Urinary bladder (tissue), 4 donors: ENCODE measurements around the gene CA6. TPM values are rescaled to one million over a fixed set of nuclear protein-coding genes. Genes with fewer than 3 reads are reported as not detected.
"Not testable (repeated sequence)": the region's sequence is repeated elsewhere in the genome, so short reads cannot be mapped to it uniquely, and the experiment has no call there.

Experiments
- DNase-seq: peaks from one replicate; pipeline ENCODE4 v3.0.0-alpha.2; 2015; ENCODE audit errors: extremely low spot score
- H3K27ac ChIP-seq: one replicate; pipeline ENCODE4 v1.5.1; 2013; ENCODE audit warnings: low read depth, mild to moderate bottlenecking, moderate library complexity
- H3K36me3 ChIP-seq: one replicate; pipeline ENCODE4 v1.6.1; 2013; ENCODE audit warnings: mild to moderate bottlenecking, moderate library complexity; ENCODE audit not compliant: insufficient read depth
- H3K4me1 ChIP-seq: one replicate; pipeline ENCODE4 v1.6.1; 2013; ENCODE audit warnings: mild to moderate bottlenecking, moderate library complexity; ENCODE audit not compliant: insufficient read depth
- H3K4me3 ChIP-seq: one replicate; pipeline ENCODE4 v1.5.1; 2013; ENCODE audit warnings: low read depth, low read length
- whole genome bisulfite sequencing: extraction: QIAGEN DNeasy Blood & Tissue Kit; methylation state at CpG from one replicate; pipeline ENCODE4 v1.1.7; 2013; 5-methylcytosine and 5-hydroxymethylcytosine counted together
- polyA plus RNA-seq: library from polyadenylated mRNA; stranded (reverse); fragments of 200-250 nt; gene quantifications from one replicate; pipeline ENCODE4 v1.2.3, GENCODE V29; 2013
- total RNA-seq: library from RNA; depleted of rRNA; stranded (reverse); fragments of >200 nt; gene quantifications from one replicate; pipeline ENCODE4 v1.2.3, GENCODE V29; 2014
- donor health status: healthy with polysubstance abuse.
- donor health status: healthy.

The CA6 gene
- total RNA-seq (not detected), polyA plus RNA-seq (not detected)

GRCh38 chr1:8945568-8945967, at the start of gene CA6:
Gene CA6 (plus strand): TSS chr1:8945868. CDS start chr1:8945887, 19 bp downstream.
- 96% methylated on average over 8 of the region's 8 CpGs for WGBS
- Histone ChIP-seq H3K4me3 (no peak within 1 kb of the TSS), H3K4me1 (no peaks in the 10 kb centered on the region), H3K27ac (no peak within 1 kb of the TSS), H3K36me3 (no peaks in the 10 kb centered on the region)
- DNase-seq = no peak

- not testable (repeated sequence) for DNase-seq, H3K36me3 ChIP-seq, H3K4me1 ChIP-seq, H3K27ac ChIP-seq, H3K4me3 ChIP-seq
- 77% methylated on average over 3 of the region's 3 CpGs for WGBS
Observed at GRCh38 chr1:8896775-8897174, 48.9 kb upstream of the CA6 start.

- H3K4me3 ChIP-seq, H3K36me3 ChIP-seq, H3K27ac ChIP-seq, H3K4me1 ChIP-seq, DNase-seq: not testable (repeated sequence)
- WGBS = 83% methylated on average over 4 of the region's 4 CpGs
Observed at GRCh38 chr1:8897505-8897904, 48.2 kb upstream of the CA6 start.

GRCh38 chr1:8898418-8898817, 47.2 kb upstream of the CA6 start:
- not testable (repeated sequence) for H3K4me1 ChIP-seq, DNase-seq, H3K4me3 ChIP-seq, H3K36me3 ChIP-seq, H3K27ac ChIP-seq
- WGBS = 92% methylated on average over 5 of the region's 5 CpGs

GRCh38 chr1:8899046-8899445, 46.6 kb upstream of the CA6 start:
- Histone ChIP-seq H3K4me1 (peaks cover 1% of the 10 kb centered on the region), H3K4me3 (no peak overlapping the region), H3K36me3 (no peaks in the 10 kb centered on the region), H3K27ac (no peak overlapping the region)
- WGBS = 96% methylated on average over 7 of the region's 7 CpGs
- DNase-seq = no peak

GRCh38 chr1:8900684-8901083, 45.0 kb upstream of the CA6 start:
- DNase-seq, H3K36me3 ChIP-seq, H3K27ac ChIP-seq, H3K4me1 ChIP-seq, H3K4me3 ChIP-seq: not testable (repeated sequence)
- WGBS = 87% methylated on average over 4 of the region's 4 CpGs

- Histone ChIP-seq H3K27ac (no peak overlapping the region), H3K4me3 (no peak overlapping the region), H3K4me1 (peaks cover 3% of the 10 kb centered on the region), H3K36me3 (no peaks in the 10 kb centered on the region)
- no peak for DNase-seq
- WGBS = 78% methylated on average over 5 of the region's 5 CpGs
Observed at GRCh38 chr1:8902765-8903164, 42.9 kb upstream of the CA6 start.

GRCh38 chr1:8903410-8903809, 42.3 kb upstream of the CA6 start:
- Histone ChIP-seq H3K4me1 (peaks cover 3% of the 10 kb centered on the region), H3K27ac (no peak overlapping the region), H3K36me3 (no peaks in the 10 kb centered on the region), H3K4me3 (no peak overlapping the region)
- 97% methylated on average over 6 of the region's 6 CpGs for WGBS
- DNase-seq = no peak

GRCh38 chr1:8903908-8904650, 41.6 kb upstream of the CA6 start:
- Histone ChIP-seq H3K4me1 (peaks cover 3% of the 10 kb centered on the region), H3K27ac (no peak overlapping the region), H3K36me3 (no peaks in the 10 kb centered on the region), H3K4me3 (no peak overlapping the region)
- DNase-seq = no peak
- WGBS = 52% methylated on average over 6 of the region's 6 CpGs

- H3K27ac ChIP-seq = no peak overlapping the region
- peaks cover 3% of the 10 kb centered on the region for H3K4me1 ChIP-seq
- no peak for DNase-seq
- H3K36me3 ChIP-seq = no peaks in the 10 kb centered on the region
- no peak overlapping the region for H3K4me3 ChIP-seq
- WGBS = 61% methylated on average over 9 of the region's 9 CpGs
Observed at GRCh38 chr1:8905582-8906191, 40.0 kb upstream of the CA6 start.

GRCh38 chr1:8908388-8909151, 37.1 kb upstream of the CA6 start:
- H3K36me3 ChIP-seq = no peaks in the 10 kb centered on the region
- whole genome bisulfite sequencing = 73% methylated on average over 18 of the region's 18 CpGs
- no peak for DNase-seq

GRCh38 chr1:8910331-8910730, 35.3 kb upstream of the CA6 start:
- H3K4me1 ChIP-seq = no peaks in the 10 kb centered on the region
- H3K4me3 ChIP-seq = no peak overlapping the region
- no peaks in the 10 kb centered on the region for H3K36me3 ChIP-seq
- no peak overlapping the region for H3K27ac ChIP-seq
- 90% methylated on average over 3 of the region's 3 CpGs for WGBS
- no peak for DNase-seq

More at GRCh38 chr1:8908388-8909151, 37.1 kb upstream of the CA6 start:
- no peak overlapping the region for H3K4me3 ChIP-seq
- H3K27ac ChIP-seq = no peak overlapping the region
- peaks cover 3% of the 10 kb centered on the region for H3K4me1 ChIP-seq

- DNase-seq = no peak
- WGBS = 63% methylated on average over 6 of the region's 6 CpGs
- no peak overlapping the region for H3K27ac ChIP-seq
- H3K36me3 ChIP-seq = no peaks in the 10 kb centered on the region
- H3K4me1 ChIP-seq = no peaks in the 10 kb centered on the region
- H3K4me3 ChIP-seq = no peak overlapping the region
Observed at GRCh38 chr1:8910914-8911313, 34.8 kb upstream of the CA6 start.
